Measurements from ENCODE around the gene CHIA. TPM values are rescaled to one million over a fixed set of nuclear protein-coding genes. Genes with fewer than 3 reads are reported as not detected.
"Not testable (repeated sequence)": the region's sequence is repeated elsewhere in the genome, so short reads cannot be mapped to it uniquely, and the experiment has no call there.

CHIA gene
- total RNA-seq, 1 experiment from 2014 or later = not detected

DNA sequence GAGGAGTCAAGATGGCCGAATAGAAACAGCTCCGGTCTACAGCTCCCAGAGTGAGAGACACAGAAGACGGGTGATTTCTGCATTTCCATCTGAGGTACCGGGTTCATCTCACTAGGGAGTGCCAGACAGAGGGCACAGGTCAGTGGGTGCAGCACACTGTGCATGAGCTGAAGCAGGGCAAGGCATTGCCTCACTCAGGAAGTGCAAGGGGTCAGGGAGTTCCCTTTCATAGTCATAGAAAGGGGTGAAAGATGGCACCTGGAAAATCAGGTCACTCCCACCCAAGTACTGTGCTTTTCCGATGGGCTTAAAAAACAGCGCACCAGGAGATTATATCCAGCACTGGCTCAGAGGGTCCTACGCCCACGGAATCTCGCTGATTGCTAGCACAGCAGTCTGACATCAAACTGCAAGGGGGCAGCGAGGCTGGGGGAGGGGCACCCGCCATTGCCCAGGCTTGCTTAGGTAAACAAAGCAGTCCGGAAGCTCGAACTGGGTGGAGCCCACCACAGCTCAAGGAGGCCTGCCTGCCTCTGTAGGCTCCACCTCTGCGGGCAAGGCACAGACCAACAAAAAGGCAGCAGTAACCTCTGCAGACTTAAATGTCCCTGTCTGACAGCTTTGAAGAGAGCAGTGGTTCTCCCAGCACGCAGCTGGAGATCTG is 44.7 kb downstream of the CHIA start:
- H3K4me1 ChIP-seq (ENCODE audit: control insufficient read depth in 1 of 2, insufficient read depth in 2 of 2, low read length in 2 of 2); H3K79me2 ChIP-seq (ENCODE audit: insufficient read depth, low read length); H3K9ac ChIP-seq (ENCODE audit: low read length); H3K9me2 ChIP-seq (ENCODE audit: insufficient read depth); ATAC-seq; DNase-seq (ENCODE audit: low read depth, low spot score); H2AFZ ChIP-seq (ENCODE audit: low read depth, low read length, poor library complexity, severe bottlenecking); H3K27me3 ChIP-seq (ENCODE audit: insufficient read depth, low read length); H3K4me3 ChIP-seq (replicated peaks in 1 of 2; ENCODE audit: low read depth in 1 of 2, low read length in 2 of 2); H3K9me3 ChIP-seq (ENCODE audit: control insufficient read depth in 1 of 2, insufficient read depth in 1 of 2, low read depth in 1 of 2, low read length in 2 of 2); H3K4me2 ChIP-seq (ENCODE audit: low read length); H3K36me3 ChIP-seq (ENCODE audit: control insufficient read depth in 1 of 2, insufficient read depth in 2 of 2, low read length in 2 of 2); BruUV-seq (replicated peaks); H3K27ac ChIP-seq (ENCODE audit: low read depth, low read length); POLR2A ChIA-PET; H4K20me1 ChIP-seq (ENCODE audit: insufficient read depth): not testable (repeated sequence)
- ChIA-PET CTCF (interaction anchor here (2.6 kb wide), 1 partner anchor 114 kb away, joined by 36 read pairs; no protein-coding TSS in a partner anchor), RAD21 (ENCODE audit: low non-redundant PET in 1 of 2, low total read pairs in 2 of 2, uncharacterized antibody in 2 of 2, unreplicated experiment in 2 of 2) (interaction anchor here in 1 of 2 experiments (2.5 kb wide), 1 partner anchor 113 kb away, joined by 11 read pairs; no protein-coding TSS in a partner anchor)
- intact Hi-C loops (cut with micrococcal nuclease) = loop anchor here (2.0 kb wide), 1 partner anchor 303 kb away; no protein-coding TSS in a partner anchor

DNA sequence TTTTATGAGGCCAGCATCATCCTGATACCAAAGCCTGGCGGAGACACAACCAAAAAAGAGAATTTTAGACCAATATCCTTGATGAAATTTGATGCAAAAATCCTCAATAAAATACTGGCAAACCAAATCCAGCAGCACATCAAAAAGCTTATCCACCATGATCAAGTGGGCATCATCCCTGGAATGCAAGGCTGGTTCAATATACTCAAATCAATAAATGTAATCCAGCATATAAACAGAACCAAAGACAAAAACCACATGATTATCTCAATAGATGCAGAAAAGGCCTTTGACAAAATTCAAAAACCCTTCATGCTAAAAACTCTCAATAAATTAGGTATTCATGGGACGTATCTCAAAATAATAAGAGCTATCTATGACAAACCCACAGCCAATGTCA is 48.2 kb downstream of the CHIA start:
- H3K4me2 ChIP-seq (ENCODE audit: low read length); H3K9me2 ChIP-seq (ENCODE audit: insufficient read depth); H3K9ac ChIP-seq (ENCODE audit: low read length); RAD21 ChIA-PET (ENCODE audit: low non-redundant PET in 1 of 2, low total read pairs in 2 of 2, uncharacterized antibody in 2 of 2, unreplicated experiment in 2 of 2); DNase-seq (ENCODE audit: low read depth, low spot score); H3K36me3 ChIP-seq (ENCODE audit: control insufficient read depth in 1 of 2, insufficient read depth in 2 of 2, low read length in 2 of 2); ATAC-seq; H4K20me1 ChIP-seq (ENCODE audit: insufficient read depth); H3K79me2 ChIP-seq (ENCODE audit: insufficient read depth, low read length); H3K4me1 ChIP-seq (ENCODE audit: control insufficient read depth in 1 of 2, insufficient read depth in 2 of 2, low read length in 2 of 2); POLR2A ChIA-PET; H3K27ac ChIP-seq (ENCODE audit: low read depth, low read length); H3K27me3 ChIP-seq (ENCODE audit: insufficient read depth, low read length); H3K4me3 ChIP-seq (replicated peaks in 1 of 2; ENCODE audit: low read depth in 1 of 2, low read length in 2 of 2); intact Hi-C loops (cut with micrococcal nuclease); H2AFZ ChIP-seq (ENCODE audit: low read depth, low read length, poor library complexity, severe bottlenecking); CTCF ChIA-PET; BruUV-seq (replicated peaks); H3K9me3 ChIP-seq (ENCODE audit: control insufficient read depth in 1 of 2, insufficient read depth in 1 of 2, low read depth in 1 of 2, low read length in 2 of 2): not testable (repeated sequence)

All from HCT116 (cell line).